ENCODE data around the gene EIF1AX. TPM values are rescaled to one million over a fixed set of nuclear protein-coding genes. Genes with fewer than 3 reads are reported as not detected.

The EIF1AX gene
- 34.8 and 48.8 TPM in 2 replicates for total RNA-seq

DNA sequence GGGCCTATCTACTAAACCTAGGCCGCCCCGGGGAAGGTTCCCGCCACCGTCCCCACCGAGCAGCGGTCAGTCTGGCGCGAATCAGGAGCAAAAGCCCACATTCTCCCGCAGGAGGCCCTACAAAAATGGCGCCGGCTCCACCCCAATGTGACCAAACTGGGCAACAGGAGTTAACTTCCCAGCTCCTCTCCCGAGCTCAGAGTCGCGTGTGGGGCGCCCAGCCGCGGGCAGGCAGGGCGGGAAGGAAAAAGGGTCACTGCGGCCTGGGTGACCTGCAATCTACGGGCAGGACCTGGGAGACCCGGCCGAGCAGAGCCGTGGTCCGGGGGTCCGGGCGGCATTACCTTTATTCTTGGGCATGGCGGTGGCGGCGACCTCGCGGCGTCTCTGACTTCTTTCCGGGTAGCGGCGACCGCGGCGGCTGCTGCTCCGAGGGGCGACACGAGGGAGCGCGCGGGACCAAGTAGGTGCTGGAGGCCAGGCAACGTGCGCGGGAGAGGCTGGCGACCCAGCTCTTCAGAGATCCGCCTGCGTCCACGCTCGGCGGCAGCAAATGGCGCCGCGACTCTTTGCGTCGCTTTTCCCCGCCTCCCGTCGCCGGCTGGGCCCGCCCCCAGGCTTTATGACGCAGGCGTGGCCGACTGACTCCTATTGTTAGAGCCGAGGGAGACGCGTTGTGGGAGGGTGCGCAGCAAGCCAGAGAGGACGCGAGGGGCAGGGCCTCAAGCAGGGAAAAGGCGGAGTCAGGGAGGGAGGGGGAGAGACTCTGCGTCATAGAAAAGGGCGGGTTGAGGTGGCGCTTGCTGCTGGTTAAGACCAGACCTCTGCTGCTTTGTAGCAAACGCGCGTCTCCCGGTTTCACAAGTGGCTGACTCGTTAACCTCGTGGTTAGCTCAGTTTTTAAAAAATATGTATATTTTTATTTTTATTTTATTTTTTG, at the start of gene EIF1AX:
EIF1AX (minus strand) TSS at position 558 of the 940 bp plus-strand sequence; CDS start at position 360, 198 bp downstream.
- peak within 1 kb of the TSS; percentile 86 for H3K4me3 ChIP-seq (ENCODE audit: low read depth, low read length)
- TF ChIP-seq, protein P1, sequence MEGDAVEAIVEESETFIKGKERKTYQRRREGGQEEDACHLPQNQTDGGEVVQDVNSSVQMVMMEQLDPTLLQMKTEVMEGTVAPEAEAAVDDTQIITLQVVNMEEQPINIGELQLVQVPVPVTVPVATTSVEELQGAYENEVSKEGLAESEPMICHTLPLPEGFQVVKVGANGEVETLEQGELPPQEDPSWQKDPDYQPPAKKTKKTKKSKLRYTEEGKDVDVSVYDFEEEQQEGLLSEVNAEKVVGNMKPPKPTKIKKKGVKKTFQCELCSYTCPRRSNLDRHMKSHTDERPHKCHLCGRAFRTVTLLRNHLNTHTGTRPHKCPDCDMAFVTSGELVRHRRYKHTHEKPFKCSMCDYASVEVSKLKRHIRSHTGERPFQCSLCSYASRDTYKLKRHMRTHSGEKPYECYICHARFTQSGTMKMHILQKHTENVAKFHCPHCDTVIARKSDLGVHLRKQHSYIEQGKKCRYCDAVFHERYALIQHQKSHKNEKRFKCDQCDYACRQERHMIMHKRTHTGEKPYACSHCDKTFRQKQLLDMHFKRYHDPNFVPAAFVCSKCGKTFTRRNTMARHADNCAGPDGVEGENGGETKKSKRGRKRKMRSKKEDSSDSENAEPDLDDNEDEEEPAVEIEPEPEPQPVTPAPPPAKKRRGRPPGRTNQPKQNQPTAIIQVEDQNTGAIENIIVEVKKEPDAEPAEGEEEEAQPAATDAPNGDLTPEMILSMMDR (IDR thresholded peaks at IDR 0.05; ENCODE audit: insufficient read depth, low read depth, low read length), result no peak
- peak; percentile 99 for DNase-seq (ENCODE audit: low read depth)

GRCh38 chrX:20189171-20189570, 47.5 kb upstream of the EIF1AX start:
- no peak for DNase-seq (ENCODE audit: low read depth)
- H3K4me3 ChIP-seq (ENCODE audit: low read depth, low read length), result no peak overlapping the region
- TF ChIP-seq, protein P1 (IDR thresholded peaks at IDR 0.05; ENCODE audit: insufficient read depth, low read depth, low read length), result no peak

DNA sequence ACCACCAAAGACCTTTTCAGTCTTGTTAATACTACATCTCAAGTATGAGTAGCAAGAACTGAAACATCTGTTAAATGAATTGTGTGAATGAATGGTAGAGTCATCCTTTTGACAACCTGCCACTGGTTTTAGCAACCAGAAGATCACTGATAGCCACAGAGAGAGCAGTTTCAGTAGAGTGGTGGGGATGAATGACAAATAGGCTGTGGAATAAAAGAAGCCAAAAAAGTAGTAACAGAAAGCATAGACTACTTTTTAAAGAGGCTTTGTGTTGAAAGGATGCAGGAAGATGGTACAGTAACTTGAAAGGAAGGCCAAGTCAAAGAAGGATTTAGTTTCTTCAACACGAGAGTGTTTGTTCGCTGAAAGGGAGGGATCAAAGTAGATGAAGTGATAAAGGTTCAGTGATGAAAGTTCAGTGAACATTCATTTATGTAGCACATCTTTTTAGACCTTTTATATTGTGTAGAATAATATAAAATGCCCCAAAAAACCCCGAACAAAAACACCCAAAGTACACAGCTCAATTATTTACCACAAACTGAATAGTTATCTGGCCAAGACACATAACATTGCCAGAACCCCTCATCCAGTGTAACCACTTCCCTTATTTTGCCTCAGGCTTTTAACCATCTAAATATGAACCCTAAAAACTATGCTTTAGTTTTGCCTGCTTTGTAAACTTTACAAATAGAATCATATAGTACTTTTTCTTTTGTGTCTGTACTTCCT, 40.1 kb upstream of the EIF1AX start:
- no peak overlapping the region for H3K4me3 ChIP-seq (ENCODE audit: low read depth, low read length)
- no peak for DNase-seq (ENCODE audit: low read depth)
- TF ChIP-seq, protein P1 (IDR thresholded peaks at IDR 0.05; ENCODE audit: insufficient read depth, low read depth, low read length), result no peak

- DNase-seq (ENCODE audit: low read depth), result no peak
- TF ChIP-seq, protein P1 (IDR thresholded peaks at IDR 0.05; ENCODE audit: insufficient read depth, low read depth, low read length), result no peak
- no peak overlapping the region for H3K4me3 ChIP-seq (ENCODE audit: low read depth, low read length)
These were observed 35.5 kb upstream of the EIF1AX start for GRCh38 chrX:20177093-20177492.

DNA sequence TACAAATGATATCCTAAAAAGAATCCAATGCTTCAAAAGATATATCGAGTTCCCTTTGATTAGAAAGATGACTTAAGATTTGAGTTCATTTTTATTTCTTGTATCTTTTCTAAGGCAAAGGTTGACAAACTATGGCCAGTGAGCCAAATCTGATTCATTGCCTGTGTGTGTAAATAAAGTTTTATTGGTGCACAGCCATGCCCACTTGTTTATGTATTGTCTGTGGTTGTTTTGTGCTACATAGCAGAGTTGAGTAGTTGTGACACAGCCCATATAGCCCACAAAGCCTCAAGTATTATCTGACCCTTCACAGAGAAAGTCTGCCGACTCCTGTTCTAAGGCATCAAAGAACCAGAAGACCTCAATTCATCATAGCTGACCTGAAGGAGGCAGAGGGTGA, 32.2 kb upstream of the EIF1AX start:
- TF ChIP-seq, protein P1 (IDR thresholded peaks at IDR 0.05; ENCODE audit: insufficient read depth, low read depth, low read length), result no peak

GRCh38 chrX:20173313-20173712, 31.7 kb upstream of the EIF1AX start:
- no peak overlapping the region for H3K4me3 ChIP-seq (ENCODE audit: low read depth, low read length)
- TF ChIP-seq, protein P1 (IDR thresholded peaks at IDR 0.05; ENCODE audit: insufficient read depth, low read depth, low read length), result no peak
- DNase-seq (ENCODE audit: low read depth), result no peak

More for the DNA sequence above, 32.2 kb upstream of the EIF1AX start:
- no peak overlapping the region for H3K4me3 ChIP-seq (ENCODE audit: low read depth, low read length)
- no peak for DNase-seq (ENCODE audit: low read depth)
